GM19025 (cell line): ENCODE results near the gene APOL4.
A peak's percentile ranks its signal among the peaks of the same experiment; 100 is the strongest.
"Not testable (repeated sequence)": the region's sequence is repeated elsewhere in the genome, so short reads cannot be mapped to it uniquely, and the experiment has no call there.

Experiments
- ATAC-seq: cut with Tn5 transposase; IDR thresholded peaks from one replicate; pipeline ENCODE4 v1.9.1; 2021; ENCODE audit warnings: mild to moderate bottlenecking, low read depth, moderate library complexity; ENCODE audit not compliant: unreplicated experiment

Gene APOL4, protein sequence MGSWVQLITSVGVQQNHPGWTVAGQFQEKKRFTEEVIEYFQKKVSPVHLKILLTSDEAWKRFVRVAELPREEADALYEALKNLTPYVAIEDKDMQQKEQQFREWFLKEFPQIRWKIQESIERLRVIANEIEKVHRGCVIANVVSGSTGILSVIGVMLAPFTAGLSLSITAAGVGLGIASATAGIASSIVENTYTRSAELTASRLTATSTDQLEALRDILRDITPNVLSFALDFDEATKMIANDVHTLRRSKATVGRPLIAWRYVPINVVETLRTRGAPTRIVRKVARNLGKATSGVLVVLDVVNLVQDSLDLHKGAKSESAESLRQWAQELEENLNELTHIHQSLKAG

DNA sequence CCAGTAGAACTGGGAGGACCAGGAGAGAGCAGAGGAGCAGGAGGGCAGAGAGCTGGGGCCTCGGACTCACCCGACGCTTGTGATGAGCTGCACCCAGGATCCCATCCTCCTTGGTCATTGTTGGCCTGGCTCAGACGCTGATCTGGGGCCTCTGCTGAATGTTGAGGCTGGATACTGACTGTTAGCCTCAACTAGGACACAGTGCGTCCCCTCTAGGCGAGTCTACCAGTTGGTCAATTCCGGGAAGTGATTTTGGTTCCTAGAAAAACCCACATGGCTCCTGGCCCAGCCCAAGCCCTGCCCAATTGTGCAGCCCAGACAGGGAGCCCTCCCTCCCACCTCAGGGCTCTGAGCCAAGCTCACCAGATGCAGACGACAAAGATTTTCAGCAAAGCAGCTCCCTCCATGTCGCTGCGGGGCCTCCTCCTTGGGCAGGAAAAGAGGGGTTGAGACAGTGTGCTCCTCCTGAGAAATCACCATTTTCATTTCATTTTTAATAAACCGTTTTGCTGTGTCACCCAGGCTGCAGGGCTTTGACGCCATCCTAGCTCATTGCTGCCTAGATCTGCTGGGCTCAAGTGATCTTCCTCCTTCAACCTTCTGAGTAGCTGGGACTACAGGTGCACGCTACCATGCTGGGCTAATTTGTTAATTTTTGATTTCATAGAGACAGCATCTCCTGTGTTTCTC, at the start of gene APOL4:
Gene APOL4, minus strand, starts transcription at position 180 of the 690 bp plus-strand sequence. Its CDS starts 75 bp downstream, at position 105.
- no peak for ATAC-seq

GRCh38 chr22:36250292-36250960, 48.8 kb upstream of the APOL4 start:
- not testable (repeated sequence) for ATAC-seq

- no peak for ATAC-seq
These were observed 47.6 kb upstream of the APOL4 start for GRCh38 chr22:36249160-36249559.

GRCh38 chr22:36247955-36248354, 46.3 kb upstream of the APOL4 start:
- ATAC-seq, result no peak

GRCh38 chr22:36246718-36247117, 45.1 kb upstream of the APOL4 start:
- ATAC-seq, result no peak

DNA sequence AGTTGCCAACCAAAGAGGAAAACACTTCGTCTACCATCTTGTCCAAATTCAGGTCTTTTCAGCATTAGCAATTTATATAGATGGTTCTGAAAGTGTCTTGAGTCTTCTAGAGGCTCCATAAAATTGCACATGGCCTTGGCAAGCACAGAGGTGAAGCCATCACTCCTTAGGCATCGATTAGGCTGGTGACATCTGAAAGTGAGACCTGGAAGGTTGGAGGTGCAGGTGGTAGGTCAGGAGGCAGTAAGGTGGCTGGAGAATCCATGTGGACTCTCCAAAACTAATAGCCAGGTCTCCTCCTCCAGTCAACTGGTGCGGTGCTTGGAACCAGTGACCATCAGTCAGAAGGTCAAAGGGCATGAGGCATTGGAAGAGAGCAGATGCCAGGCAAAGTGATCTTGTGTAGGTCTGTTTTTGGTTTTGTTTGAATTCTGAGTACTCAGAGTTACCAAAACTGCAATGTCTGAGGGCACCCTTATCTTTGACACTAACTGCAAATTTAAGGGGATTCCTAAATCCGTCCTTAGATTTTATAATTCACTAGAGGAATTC, 44.3 kb upstream of the APOL4 start:
- no peak for ATAC-seq

DNA sequence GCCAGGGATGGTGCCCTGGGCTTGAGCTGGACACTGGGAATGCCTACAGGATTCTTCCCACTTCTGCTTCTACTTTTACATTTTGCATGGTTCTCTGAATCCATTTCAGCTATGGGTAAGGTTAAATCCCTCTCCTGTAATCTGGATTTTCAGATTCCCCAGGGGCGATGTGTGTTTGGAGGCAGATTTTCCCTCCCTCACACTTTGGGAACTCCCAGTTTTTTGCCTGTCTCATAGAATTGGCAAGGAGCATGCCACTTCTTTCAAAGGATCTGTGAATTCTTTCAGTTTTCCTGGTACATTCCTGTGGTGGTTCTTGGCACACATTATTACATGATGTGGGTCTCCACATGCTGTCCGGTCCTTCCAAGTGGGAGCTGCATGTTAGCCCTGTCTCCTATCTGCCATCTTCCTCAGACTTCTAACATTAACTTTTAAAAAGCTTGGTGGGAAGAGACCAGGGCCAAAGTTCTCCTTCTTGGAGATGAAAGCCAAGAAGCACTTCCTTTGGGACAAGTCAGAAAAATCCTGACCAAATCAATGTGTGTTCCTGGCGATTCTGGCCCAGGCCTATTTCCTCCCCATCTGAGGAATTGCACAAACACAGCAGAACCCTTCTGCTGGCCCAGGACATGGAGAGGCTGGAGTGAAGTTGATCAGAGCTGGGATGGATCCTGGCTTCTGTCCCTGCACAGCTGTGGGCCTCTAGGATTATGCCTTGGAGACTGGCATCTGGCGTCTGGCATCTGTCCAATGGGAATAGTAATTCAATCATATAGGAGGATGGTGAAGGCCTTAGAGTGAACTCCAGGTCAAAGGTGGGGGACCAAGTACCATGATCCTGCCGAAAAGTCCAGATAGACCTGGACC, 43.1 kb upstream of the APOL4 start:
- no peak for ATAC-seq

DNA sequence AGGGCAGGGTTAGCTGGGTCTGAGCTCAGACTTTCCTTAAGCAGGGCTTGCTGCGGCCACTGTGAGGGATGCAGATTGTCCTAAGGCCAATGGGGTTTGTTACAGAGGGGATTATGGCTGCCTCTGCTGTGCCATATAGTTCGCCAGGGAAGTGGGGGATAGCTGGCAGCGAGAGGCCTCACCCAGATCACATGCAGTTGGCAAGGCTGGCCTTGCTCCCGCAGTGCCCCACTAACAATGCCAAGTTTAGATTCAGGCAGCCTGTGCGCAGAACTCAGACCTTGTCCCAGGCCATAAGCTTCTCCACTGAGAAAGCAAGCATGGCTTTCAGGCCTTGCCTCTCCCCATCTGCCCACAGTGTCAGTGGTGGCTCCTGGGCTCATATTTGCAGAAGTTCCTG, 42.4 kb upstream of the APOL4 start:
- ATAC-seq, result no peak

GRCh38 chr22:36239401-36240171, 38.0 kb upstream of the APOL4 start, which contains the start of gene APOL2:
APOL2 (minus strand) TSS chr22:36239527; CDS start chr22:36233162, 6,365 bp downstream.
- peak; percentile 92 for ATAC-seq

DNA sequence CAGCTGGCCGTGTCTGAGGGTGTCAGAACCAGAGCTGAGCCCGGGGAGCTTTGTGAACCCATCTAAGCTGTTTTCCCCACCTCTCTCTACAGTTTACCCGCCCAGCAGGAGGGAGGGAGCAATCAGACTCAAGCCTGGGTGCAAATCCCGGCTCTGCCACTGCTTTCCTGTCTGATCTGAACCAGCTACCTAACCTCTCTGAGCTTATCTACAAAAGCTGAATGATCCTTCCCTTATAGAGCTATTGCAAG, 37.5 kb upstream of the APOL4 start:
- no peak for ATAC-seq

- ATAC-seq, result no peak
These were observed 37.0 kb upstream of the APOL4 start for GRCh38 chr22:36238373-36239149.

GRCh38 chr22:36237462-36238372, 36.1 kb upstream of the APOL4 start:
- no peak for ATAC-seq

DNA sequence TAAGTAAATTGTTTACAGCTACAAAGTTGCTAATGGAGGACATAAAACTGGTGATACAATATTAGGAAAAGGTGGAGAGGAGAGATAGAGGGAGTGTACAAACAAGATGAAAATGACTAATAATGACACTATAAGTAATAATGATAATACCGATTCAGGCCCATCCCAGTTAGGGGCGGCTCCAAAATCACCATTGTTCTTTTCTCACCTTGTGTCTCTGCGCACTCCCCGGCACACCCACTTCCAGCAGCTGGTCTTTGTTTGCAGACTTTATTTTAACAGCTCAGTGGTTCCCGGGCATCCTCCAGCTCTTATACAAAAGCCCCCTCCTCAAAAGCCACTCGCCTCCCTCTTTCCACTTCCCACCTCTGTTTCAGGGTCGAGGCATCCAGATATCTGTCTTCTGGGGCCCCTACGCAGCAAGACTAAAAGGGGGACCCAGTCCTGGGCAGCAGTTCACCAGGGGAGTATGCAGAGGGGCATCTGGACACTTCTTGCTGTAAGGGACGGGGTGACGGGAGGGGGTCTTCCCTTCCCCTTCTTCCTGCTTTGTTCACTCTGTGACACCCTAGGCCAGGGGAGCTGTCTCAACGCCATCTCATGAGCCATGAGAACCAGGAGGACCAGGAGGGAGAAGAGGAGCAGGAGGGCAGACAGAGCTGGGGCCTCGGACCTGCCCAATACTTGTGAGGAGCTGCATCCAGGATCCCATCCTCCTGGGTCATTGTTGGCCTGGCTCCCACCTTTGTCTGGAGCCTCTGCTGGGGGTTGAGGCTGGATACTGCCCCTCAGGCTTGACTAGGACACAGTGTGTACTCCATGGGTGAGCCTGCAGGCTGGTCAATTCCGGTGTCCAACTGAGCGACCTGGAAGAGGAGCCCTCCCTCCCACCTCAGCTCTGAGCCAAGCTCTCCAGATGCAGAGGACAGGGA, 35.0 kb upstream of the APOL4 start:
- no peak for ATAC-seq

DNA sequence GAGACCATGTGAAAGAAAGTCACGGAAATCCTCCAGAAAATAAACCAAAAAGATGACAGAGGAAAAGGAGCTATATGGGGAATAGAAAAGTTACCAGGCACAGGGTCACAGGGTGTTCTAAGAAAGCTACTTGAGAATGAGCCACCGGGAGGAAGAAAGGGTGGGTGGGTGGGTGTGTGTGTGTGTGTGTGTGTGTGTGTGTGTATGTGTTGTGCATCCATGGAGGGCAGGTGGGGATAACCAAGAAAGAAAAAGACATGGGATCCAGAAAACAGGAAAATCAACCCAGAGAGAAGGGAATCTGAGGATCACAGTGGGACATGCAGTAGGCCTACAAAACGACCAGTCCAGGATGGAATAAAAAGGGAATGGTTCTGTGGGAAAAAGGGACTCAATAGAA, 34.0 kb upstream of the APOL4 start:
- no peak for ATAC-seq

GRCh38 chr22:36234919-36235318, 33.3 kb upstream of the APOL4 start:
- ATAC-seq, result no peak

- no peak for ATAC-seq
These were observed 32.6 kb upstream of the APOL4 start for GRCh38 chr22:36234213-36234612.

- no peak for ATAC-seq
These were observed 32.2 kb upstream of the APOL4 start for GRCh38 chr22:36233796-36234195.
